SK-N-SH (cell line): ENCODE data around the gene COBLL1.

ENCODE experiments used
- CHD2 ChIP-seq: fragments of 150-350 bp; IDR thresholded peaks from 2 replicates; pipeline ENCODE4 v1.6.1; 2018; ENCODE audit warnings: low read length; ENCODE audit not compliant: partially characterized antibody
- CTCF ChIP-seq: fragments of 200-600 bp; sonication (generic); IDR thresholded peaks from 2 replicates; pipeline ENCODE4 v1.6.1; 2017; ENCODE audit warnings: antibody characterized with exemption, mild to moderate bottlenecking, moderate library complexity
- ELF1 ChIP-seq: IDR thresholded peaks from 2 replicates; pipeline ENCODE4 v1.4.0; 2012
- FOSL2 ChIP-seq: IDR thresholded peaks from 2 replicates; pipeline ENCODE4 v1.4.0; 2012; ENCODE audit warnings: low read depth, mild to moderate bottlenecking, moderate library complexity, borderline replicate concordance
- FOXJ3 ChIP-seq: sonication (generic); formaldehyde crosslinking; IDR thresholded peaks from 2 replicates; pipeline ENCODE4 v1.5.1; 2020; ENCODE audit warnings: mild to moderate bottlenecking, missing genetic modification reagents
- GABPA ChIP-seq: IDR thresholded peaks from 2 replicates; pipeline ENCODE4 v1.4.0; 2012; ENCODE audit warnings: low read depth, mild to moderate bottlenecking
- POLR2AphosphoS5 ChIP-seq: IDR thresholded peaks from 2 replicates; pipeline ENCODE4 v1.6.1; 2012; ENCODE audit warnings: low read depth, low read length
- RAD21 ChIP-seq: IDR thresholded peaks from 2 replicates; pipeline ENCODE4 v1.6.1; 2012; ENCODE audit warnings: mild to moderate bottlenecking, low read length
- RFX5 ChIP-seq: IDR thresholded peaks from 2 replicates; pipeline ENCODE4 v1.6.1; 2012; ENCODE audit warnings: mild to moderate bottlenecking, improper control_type of control experiment, low read length
- TAF1 ChIP-seq: IDR thresholded peaks from 2 replicates; pipeline ENCODE4 v1.6.1; 2012; ENCODE audit warnings: low read depth, mild to moderate bottlenecking, low read length, moderate library complexity, borderline replicate concordance
- TF ChIP-seq, protein P1 (sequence below): fragments of 150-350 bp; IDR thresholded peaks from 2 replicates; pipeline ENCODE4 v1.6.1; 2017; ENCODE audit warnings: antibody characterized with exemption, low read length, low read depth, borderline replicate concordance

DNA sequence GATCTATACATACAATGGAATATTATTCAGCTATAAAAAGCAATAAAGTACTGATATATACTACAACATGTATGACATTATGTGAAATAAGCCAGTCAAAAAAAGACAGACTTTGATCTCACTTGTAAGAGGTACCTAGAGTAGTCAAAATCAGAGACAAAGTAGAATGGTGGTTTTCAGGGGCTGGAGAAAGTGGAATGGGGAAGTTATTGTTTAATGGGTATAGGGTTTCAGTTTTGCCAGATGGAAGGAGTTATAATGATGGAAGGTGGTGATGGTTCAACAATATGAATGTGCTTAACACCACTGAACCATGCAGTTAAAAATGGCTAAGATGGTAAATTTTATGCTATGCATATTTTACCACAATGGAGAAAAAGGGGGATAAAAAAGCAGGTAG lies 6.3 kb downstream of the COBLL1 start:
- no peak for TF ChIP-seq CTCF
- no peak for TF ChIP-seq RFX5
- no peak for TF ChIP-seq RAD21
- TF ChIP-seq CHD2 = no peak
- no peak for TF ChIP-seq FOSL2
- no peak for TF ChIP-seq POLR2AphosphoS5
- no peak for TF ChIP-seq ELF1
- TF ChIP-seq TAF1 = no peak
- TF ChIP-seq, protein P1, sequence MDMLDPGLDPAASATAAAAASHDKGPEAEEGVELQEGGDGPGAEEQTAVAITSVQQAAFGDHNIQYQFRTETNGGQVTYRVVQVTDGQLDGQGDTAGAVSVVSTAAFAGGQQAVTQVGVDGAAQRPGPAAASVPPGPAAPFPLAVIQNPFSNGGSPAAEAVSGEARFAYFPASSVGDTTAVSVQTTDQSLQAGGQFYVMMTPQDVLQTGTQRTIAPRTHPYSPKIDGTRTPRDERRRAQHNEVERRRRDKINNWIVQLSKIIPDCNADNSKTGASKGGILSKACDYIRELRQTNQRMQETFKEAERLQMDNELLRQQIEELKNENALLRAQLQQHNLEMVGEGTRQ = no peak
- TF ChIP-seq GABPA = no peak
- no peak for TF ChIP-seq FOXJ3 (CRISPR knock-in tag)
